ENCODE results near the gene CDK3. TPM values are rescaled to one million over a fixed set of nuclear protein-coding genes. Genes with fewer than 3 reads are reported as not detected.

Gene CDK3
- total RNA-seq, 1 donor from 2014 or later, result 1.8 TPM

DNA sequence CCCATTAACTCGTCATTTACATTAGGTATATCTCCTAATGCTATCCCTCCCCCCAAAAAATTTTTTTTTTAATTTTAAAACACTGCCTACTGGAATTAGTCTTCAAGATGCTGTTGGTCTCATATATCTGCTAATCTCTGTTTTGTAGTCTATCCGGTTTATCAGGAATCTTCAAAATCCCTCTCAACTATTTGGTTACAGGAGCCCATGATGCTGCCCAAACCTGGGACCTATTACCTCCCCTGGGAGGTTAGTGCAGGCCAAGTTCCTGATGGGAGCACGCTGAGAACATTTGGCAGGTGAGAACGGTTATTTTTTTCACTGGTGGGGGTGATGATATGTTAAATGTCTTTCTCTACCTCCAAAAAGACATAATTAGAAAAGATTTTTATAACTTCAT lies 14.7 kb upstream of the CDK3 start:
- no peak for DNase-seq
- H3K4me3 ChIP-seq, result no peak overlapping the region
- H3K9me3 ChIP-seq (replicated peaks), result no peaks in the 10 kb centered on the region
- TF ChIP-seq, protein P1, sequence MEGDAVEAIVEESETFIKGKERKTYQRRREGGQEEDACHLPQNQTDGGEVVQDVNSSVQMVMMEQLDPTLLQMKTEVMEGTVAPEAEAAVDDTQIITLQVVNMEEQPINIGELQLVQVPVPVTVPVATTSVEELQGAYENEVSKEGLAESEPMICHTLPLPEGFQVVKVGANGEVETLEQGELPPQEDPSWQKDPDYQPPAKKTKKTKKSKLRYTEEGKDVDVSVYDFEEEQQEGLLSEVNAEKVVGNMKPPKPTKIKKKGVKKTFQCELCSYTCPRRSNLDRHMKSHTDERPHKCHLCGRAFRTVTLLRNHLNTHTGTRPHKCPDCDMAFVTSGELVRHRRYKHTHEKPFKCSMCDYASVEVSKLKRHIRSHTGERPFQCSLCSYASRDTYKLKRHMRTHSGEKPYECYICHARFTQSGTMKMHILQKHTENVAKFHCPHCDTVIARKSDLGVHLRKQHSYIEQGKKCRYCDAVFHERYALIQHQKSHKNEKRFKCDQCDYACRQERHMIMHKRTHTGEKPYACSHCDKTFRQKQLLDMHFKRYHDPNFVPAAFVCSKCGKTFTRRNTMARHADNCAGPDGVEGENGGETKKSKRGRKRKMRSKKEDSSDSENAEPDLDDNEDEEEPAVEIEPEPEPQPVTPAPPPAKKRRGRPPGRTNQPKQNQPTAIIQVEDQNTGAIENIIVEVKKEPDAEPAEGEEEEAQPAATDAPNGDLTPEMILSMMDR (IDR thresholded peaks at IDR 0.05; ENCODE audit: borderline replicate concordance), result no peak
- no peaks in the 10 kb centered on the region for H3K27me3 ChIP-seq (ENCODE audit: low read depth)
- H3K36me3 ChIP-seq, result peaks cover 12% of the 10 kb centered on the region
- no peak overlapping the region for H3K27ac ChIP-seq (replicated peaks)
- intact Hi-C loops (cut with micrococcal nuclease), result no loop called here
- peaks cover 17% of the 10 kb centered on the region for H3K4me1 ChIP-seq

DNA sequence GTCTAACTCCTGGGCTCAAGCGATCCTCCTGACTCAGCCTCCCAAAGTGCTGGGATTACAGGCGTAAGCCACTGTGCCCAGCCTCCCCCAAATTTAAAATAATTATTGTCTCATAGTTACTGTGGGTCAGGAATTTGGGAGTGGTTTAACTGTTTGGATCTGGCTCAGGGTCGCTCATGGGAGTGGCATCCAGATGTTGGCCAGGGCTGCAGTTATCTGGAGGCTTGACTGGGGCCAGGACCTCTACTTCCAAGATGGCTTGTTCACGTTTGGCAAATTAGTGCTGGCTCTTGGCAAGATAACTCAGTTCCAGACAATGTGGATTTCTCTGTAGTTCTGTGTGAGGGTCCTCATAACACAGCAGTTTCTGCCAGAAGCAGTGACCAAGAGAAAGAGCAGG lies 13.6 kb upstream of the CDK3 start:
- Histone ChIP-seq H3K4me1 (peaks cover 9% of the 10 kb centered on the region), H3K9me3 (replicated peaks) (no peaks in the 10 kb centered on the region), H3K27ac (replicated peaks) (no peak overlapping the region), H3K4me3 (no peak overlapping the region), H3K27me3 (ENCODE audit: low read depth) (no peaks in the 10 kb centered on the region), H3K36me3 (peaks cover 23% of the 10 kb centered on the region)
- TF ChIP-seq, protein P1 (IDR thresholded peaks at IDR 0.05; ENCODE audit: borderline replicate concordance), result no peak
- intact Hi-C loops (cut with micrococcal nuclease), result no loop called here
- no peak for DNase-seq

DNA sequence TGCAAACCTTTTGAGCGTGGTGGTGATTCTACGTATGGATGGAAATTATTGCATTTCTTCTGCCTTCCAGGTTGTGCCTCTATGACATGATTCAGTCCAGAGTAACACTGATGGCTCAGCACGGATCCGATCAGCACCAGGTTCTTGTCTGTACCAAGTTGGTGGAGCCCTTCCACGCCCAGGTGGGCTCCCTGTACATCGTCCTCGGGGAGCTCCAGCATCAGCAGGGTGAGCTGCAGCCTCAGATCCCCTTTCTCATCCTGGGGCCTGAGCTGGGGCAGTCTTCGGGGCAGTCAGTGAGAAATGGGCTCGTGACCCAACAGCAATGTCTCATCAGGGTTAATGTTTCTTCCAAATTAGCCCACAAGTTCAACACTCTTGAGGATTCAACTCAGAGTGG lies 9.3 kb upstream of the CDK3 start:
- intact Hi-C loops (cut with micrococcal nuclease), result no loop called here
- H3K4me1 ChIP-seq, result no peaks in the 10 kb centered on the region
- no peak overlapping the region for H3K4me3 ChIP-seq
- TF ChIP-seq, protein P1 (IDR thresholded peaks at IDR 0.05; ENCODE audit: borderline replicate concordance), result no peak
- H3K27ac ChIP-seq (replicated peaks), result no peak overlapping the region
- H3K27me3 ChIP-seq (ENCODE audit: low read depth), result no peaks in the 10 kb centered on the region
- H3K9me3 ChIP-seq (replicated peaks), result no peaks in the 10 kb centered on the region
- DNase-seq, result no peak
- H3K36me3 ChIP-seq, result peaks cover 45% of the 10 kb centered on the region

DNA sequence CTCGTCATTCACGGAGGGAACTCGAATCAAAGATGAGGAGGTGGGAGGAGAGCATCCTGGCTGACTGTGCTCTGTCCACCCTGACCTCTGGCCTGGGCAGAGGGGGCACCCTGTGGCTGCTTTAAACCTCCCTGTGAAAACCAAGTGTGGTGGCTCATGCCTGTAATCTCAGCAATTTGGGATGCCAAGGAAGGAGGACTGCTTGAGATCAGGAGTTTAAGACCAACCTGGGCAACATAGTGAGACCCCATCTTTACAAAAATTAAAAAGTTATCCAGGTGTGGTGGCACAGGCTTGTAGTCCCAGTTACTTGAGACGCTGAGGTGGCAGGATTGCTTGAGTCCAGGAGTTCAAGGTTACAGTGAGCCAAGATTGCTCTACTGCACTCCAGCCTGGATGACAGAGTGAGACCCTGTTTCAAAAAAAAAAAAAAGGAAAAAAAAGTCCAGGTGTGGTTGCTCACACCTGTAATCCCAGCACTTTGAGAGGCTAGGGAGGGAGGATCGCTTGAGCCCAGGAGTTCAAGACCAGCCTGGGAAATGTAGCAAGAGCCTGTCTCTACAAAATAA lies 5.8 kb upstream of the CDK3 start:
- TF ChIP-seq, protein P1 (IDR thresholded peaks at IDR 0.05; ENCODE audit: borderline replicate concordance), result no peak
- Histone ChIP-seq H3K27ac (replicated peaks) (no peak overlapping the region), H3K9me3 (replicated peaks) (no peaks in the 10 kb centered on the region), H3K4me1 (peaks cover 12% of the 10 kb centered on the region), H3K4me3 (no peak overlapping the region), H3K27me3 (ENCODE audit: low read depth) (no peaks in the 10 kb centered on the region), H3K36me3 (peaks cover 37% of the 10 kb centered on the region)
- intact Hi-C loops (cut with micrococcal nuclease), result no loop called here
- DNase-seq, result no peak

DNA sequence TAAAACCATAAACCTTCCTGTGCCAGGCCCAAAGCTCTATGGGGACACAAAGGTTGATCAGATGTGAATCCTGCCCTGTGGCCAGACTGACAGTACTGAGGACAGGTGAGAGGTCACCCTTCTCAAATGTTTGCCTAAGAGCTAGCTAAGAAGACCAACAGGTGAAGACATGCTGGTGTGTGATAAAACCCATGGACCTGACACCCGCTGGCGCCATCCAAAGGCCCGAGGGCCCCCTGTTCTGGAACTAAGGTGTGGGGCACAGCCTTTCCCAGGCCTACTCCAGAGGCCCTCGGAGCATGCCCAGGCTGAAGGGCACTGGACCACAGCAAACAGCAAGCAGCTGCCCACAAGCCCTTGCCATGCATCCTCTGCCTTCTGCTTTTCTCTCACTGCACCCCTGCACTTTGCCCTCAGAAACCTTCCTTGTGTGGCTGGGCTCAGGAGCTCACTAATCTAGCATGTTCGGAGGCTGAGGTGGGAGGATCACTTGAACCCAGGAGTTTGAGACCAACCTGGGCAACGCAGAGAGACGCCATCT lies 5.2 kb upstream of the CDK3 start:
- H3K9me3 ChIP-seq (replicated peaks), result no peaks in the 10 kb centered on the region
- peaks cover 37% of the 10 kb centered on the region for H3K36me3 ChIP-seq
- no peak for DNase-seq
- peaks cover 12% of the 10 kb centered on the region for H3K4me1 ChIP-seq
- H3K4me3 ChIP-seq, result no peak overlapping the region
- H3K27me3 ChIP-seq (ENCODE audit: low read depth), result no peaks in the 10 kb centered on the region
- H3K27ac ChIP-seq (replicated peaks), result no peak overlapping the region
- TF ChIP-seq, protein P1 (IDR thresholded peaks at IDR 0.05; ENCODE audit: borderline replicate concordance), result no peak
- intact Hi-C loops (cut with micrococcal nuclease), result no loop called here

All from left ventricle myocardium inferior (tissue), 1 donor.